WTC11 (cell line): ENCODE measurements around the gene AKR1D1.

Experiments used
- JUN ChIP-seq: sonication (generic); formaldehyde crosslinking; IDR thresholded peaks from 2 replicates; pipeline ENCODE4 v1.8.0; 2023; ENCODE audit warnings: mild to moderate bottlenecking, missing genetic modification reagents
- OVOL2 ChIP-seq: fragments of 250-450 bp; sonication (Bioruptor Pico); IDR thresholded peaks from 2 replicates; pipeline ENCODE4 v1.9.0; 2021; ENCODE audit warnings: mild to moderate bottlenecking, borderline replicate concordance
- SMAD3 ChIP-seq: sonication (generic); formaldehyde crosslinking; IDR thresholded peaks from 2 replicates; pipeline ENCODE4 v1.8.0; 2022; ENCODE audit warnings: missing genetic modification reagents, mild to moderate bottlenecking, borderline replicate concordance
- SP1 ChIP-seq: sonication (generic); formaldehyde crosslinking; conservative IDR thresholded peaks from 2 replicates; pipeline ENCODE4 v1.8.1; 2022; ENCODE audit warnings: missing genetic modification reagents
- TF ChIP-seq, protein P1 (sequence below): sonication (generic); formaldehyde crosslinking; IDR thresholded peaks from 2 replicates; pipeline ENCODE4 v1.8.1; 2023; ENCODE audit warnings: mild to moderate bottlenecking, missing genetic modification reagents, moderate library complexity
- TF ChIP-seq, protein P2 (sequence below): fragments of 200-600 bp; IDR thresholded peaks from 2 replicates; pipeline ENCODE4 v1.8.0; 2022; ENCODE audit warnings: antibody characterized with exemption
- TF ChIP-seq, protein P3 (sequence below): sonication (generic); formaldehyde crosslinking; IDR thresholded peaks from 2 replicates; pipeline ENCODE4 v1.8.1; 2023; ENCODE audit warnings: mild to moderate bottlenecking, missing genetic modification reagents, moderate library complexity
- TF ChIP-seq, protein P4 (sequence below): sonication (generic); formaldehyde crosslinking; IDR thresholded peaks from 2 replicates; pipeline ENCODE4 v1.8.0; 2022; ENCODE audit warnings: mild to moderate bottlenecking, missing genetic modification reagents

DNA sequence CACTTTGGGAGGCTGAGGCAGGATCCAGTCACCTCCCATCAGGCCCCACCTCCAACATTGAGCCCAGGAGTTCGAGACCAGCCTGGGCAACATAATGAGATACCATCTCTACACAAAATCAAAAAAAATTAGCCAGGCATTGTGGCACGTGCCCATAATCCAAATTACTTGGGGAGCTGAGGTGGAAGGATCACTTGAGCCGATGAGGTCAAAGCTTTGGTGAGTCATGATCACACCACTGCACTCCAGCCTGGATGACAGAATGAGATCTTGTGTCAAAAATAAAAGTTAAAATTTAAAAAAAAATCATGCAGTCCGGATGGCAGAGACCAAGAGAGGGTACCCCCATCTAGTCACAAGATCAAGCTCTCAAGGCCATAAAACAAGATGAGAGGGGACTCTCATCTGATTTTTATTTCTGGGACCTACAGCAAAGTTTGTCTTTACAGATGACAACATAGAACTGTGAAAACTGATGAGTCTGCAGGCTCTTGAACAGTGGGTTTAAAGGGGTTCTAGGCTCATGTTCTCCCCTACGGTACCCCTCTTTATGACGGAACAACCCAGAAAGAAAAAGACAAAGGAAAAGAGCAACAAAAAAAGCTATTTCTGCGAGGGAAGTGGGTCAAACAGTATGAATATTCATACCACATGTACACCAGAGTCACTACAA lies 45.4 kb upstream of the AKR1D1 start:
- TF ChIP-seq SMAD3 (CRISPR knock-in tag) (no peak), JUN (CRISPR knock-in tag) (no peak), OVOL2 (no peak), SP1 (no peak)
- TF ChIP-seq, protein P1, sequence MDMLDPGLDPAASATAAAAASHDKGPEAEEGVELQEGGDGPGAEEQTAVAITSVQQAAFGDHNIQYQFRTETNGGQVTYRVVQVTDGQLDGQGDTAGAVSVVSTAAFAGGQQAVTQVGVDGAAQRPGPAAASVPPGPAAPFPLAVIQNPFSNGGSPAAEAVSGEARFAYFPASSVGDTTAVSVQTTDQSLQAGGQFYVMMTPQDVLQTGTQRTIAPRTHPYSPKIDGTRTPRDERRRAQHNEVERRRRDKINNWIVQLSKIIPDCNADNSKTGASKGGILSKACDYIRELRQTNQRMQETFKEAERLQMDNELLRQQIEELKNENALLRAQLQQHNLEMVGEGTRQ = no peak
- TF ChIP-seq, protein P2, sequence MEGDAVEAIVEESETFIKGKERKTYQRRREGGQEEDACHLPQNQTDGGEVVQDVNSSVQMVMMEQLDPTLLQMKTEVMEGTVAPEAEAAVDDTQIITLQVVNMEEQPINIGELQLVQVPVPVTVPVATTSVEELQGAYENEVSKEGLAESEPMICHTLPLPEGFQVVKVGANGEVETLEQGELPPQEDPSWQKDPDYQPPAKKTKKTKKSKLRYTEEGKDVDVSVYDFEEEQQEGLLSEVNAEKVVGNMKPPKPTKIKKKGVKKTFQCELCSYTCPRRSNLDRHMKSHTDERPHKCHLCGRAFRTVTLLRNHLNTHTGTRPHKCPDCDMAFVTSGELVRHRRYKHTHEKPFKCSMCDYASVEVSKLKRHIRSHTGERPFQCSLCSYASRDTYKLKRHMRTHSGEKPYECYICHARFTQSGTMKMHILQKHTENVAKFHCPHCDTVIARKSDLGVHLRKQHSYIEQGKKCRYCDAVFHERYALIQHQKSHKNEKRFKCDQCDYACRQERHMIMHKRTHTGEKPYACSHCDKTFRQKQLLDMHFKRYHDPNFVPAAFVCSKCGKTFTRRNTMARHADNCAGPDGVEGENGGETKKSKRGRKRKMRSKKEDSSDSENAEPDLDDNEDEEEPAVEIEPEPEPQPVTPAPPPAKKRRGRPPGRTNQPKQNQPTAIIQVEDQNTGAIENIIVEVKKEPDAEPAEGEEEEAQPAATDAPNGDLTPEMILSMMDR = no peak
- TF ChIP-seq, protein P3, sequence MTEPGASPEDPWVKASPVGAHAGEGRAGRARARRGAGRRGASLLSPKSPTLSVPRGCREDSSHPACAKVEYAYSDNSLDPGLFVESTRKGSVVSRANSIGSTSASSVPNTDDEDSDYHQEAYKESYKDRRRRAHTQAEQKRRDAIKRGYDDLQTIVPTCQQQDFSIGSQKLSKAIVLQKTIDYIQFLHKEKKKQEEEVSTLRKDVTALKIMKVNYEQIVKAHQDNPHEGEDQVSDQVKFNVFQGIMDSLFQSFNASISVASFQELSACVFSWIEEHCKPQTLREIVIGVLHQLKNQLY (CRISPR knock-in tag) = no peak
- TF ChIP-seq, protein P4, sequence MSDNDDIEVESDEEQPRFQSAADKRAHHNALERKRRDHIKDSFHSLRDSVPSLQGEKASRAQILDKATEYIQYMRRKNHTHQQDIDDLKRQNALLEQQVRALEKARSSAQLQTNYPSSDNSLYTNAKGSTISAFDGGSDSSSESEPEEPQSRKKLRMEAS (CRISPR knock-in tag) = no peak
